ENCODE data around the gene ZNF697. TPM values are rescaled to one million over a fixed set of nuclear protein-coding genes. Genes with fewer than 3 reads are reported as not detected.

ZNF697 gene
- total and polyA plus RNA-seq, 10 of the 15 experiments (the other 5 are each of a cell fraction or from before 2014, with no cell fraction given), result 0.48 to 5.9 (median 3.0) TPM

DNA sequence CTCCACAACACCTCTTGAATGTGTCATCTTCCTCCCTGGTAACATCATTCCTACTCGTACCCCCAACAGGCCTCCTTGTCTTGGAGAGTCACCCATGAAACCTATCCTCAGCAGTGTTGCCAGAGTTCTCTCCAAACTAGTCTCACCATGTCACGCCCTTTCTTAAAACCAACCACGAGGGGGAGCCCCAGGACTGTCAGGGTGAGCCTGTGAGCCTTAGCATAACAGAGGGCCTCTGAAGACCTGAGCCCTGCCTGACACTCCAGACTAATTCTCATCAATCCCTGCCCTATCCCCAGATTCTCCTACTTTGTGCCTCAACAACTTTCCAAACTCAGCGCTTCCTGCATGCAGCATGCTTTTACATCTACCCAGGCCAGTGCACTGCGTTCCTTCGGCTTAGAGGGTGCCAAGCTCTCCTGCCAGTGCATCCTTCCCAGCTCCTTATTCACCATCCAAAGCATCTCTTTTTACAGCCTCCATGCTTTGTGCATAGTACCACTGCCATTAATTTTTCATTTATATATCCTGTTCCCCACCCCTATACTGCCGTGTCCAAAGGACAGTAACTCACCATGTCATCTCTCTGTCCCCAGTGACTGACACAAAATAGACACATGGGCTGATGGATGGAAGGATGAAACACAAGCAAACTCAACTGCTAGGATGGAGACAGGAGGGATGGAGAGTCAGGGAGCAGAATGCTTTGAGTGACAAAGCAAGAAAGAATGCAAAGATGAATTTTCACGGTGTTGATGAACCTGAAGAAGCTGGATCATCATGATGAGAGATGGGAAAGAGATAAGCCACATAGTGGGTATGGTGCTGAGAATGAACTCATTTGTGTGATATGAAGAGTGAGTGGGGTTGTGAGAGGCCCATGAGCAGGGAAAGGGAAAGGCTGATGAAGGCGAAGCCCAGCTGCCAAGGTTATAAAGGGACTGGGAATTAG is 34.0 kb downstream of the ZNF697 start (continued):
- TF ChIP-seq ZBTB40 (IDR thresholded peaks at IDR 0.05; ENCODE audit: borderline replicate concordance), result no peak
- no peak for TF ChIP-seq JUND (IDR thresholded peaks at IDR 0.05; ENCODE audit: low read depth, low read length)
- no peak for TF ChIP-seq TARDBP (IDR thresholded peaks at IDR 0.05; ENCODE audit: borderline replicate concordance)
- no peak for TF ChIP-seq BRCA1 (IDR thresholded peaks at IDR 0.05; ENCODE audit: low read depth, low read length)

DNA sequence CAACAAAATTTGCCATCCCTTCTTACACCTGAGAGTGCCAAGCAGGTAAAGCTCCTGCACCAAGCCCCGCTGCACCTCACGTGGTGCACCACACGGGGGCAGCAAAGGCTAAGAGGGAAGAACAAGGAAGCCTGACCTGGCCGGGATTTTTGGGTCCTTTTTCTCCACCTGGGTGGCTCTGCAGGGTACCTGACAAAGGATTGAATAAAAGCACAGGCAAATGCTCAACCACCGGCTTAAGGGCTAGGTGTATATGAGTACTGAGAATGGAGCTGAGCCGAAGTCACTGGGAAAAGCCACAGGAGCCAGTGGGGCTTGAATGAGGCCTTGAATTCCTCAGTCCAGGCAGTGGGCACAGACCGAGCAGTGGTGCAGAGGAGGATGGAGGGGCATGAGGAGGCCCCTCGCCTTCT is 36.4 kb downstream of the ZNF697 start:
- H3K36me3 ChIP-seq (ENCODE audit: control insufficient read depth in 2 of 2, insufficient read depth in 2 of 2, low read length in 1 of 2), result no peaks in the 10 kb centered on the region
- no peak overlapping the region for H3K9ac ChIP-seq (ENCODE audit: control insufficient read depth, insufficient read depth, low read length)
- ChIA-PET SMC1A (ENCODE audit: uncharacterized antibody, unreplicated experiment) (interaction anchor here (0.8 to 7.4 kb wide), 9 partner anchors 49 to 239 kb away, joined by 3 to 124 read pairs (median 7); no protein-coding TSS in a partner anchor), CTCF (interaction anchor here (0.6 to 14.9 kb wide), 22 partner anchors 16 to 259 kb away, joined by 3 to 446 read pairs (median 4); partner anchors contain the start of gene ZNF697), RAD21 (ENCODE audit: unreplicated experiment) (interaction anchor here (0.8 to 4.2 kb wide), 10 partner anchors 37 to 357 kb away, joined by 3 to 55 read pairs (median 4); no protein-coding TSS in a partner anchor), POLR2A (interaction anchor here (0.6 kb wide), 1 partner anchor 51 kb away, joined by 3 read pairs; no protein-coding TSS in a partner anchor)
- DNase-seq (ENCODE audit: low read depth, low spot score) (no peak), FAIRE-seq (no peak), ATAC-seq (peak; percentile 78)
- no peak overlapping the region for H3K4me3 ChIP-seq
- no peak overlapping the region for H3K4me2 ChIP-seq (ENCODE audit: control insufficient read depth, insufficient read depth)
- no peaks in the 10 kb centered on the region for H3K79me2 ChIP-seq (ENCODE audit: control insufficient read depth, insufficient read depth, low read length)
- BruUV-seq (replicated peaks), result no TSS peak
- H3K27me3 ChIP-seq (replicated peaks in 1 of 2; ENCODE audit: control insufficient read depth in 2 of 2, insufficient read depth in 2 of 2, low read length in 1 of 2), result no peaks in the 10 kb centered on the region; a peak in 1 of 4 replicates
- no peak overlapping the region for H2AFZ ChIP-seq (ENCODE audit: control insufficient read depth, low read depth, low read length)
- intact Hi-C loops (cut with micrococcal nuclease; ENCODE audit: unreplicated experiment), result loop anchor here (1.0 to 5.0 kb wide), 4 partner anchors 36 to 239 kb away; partner anchors contain the start of gene ZNF697
- peaks cover 7% of the 10 kb centered on the region; the same call in 1 of the 2 replicates for H3K4me1 ChIP-seq (ENCODE audit: control insufficient read depth, insufficient read depth, low read length)
- no peaks in the 10 kb centered on the region for H3K9me3 ChIP-seq (replicated peaks; ENCODE audit: control insufficient read depth, insufficient read depth, low read length)
- 13% methylated on average over 8 of the region's 8 CpGs for WGBS (ENCODE audit: insufficient coverage, insufficient replicate concordance, low lambda C conversion rate, missing lambda C conversion rate)
- H4K20me1 ChIP-seq (ENCODE audit: control insufficient read depth, insufficient read depth), result no peaks in the 10 kb centered on the region
- no peak overlapping the region for H3K27ac ChIP-seq (ENCODE audit: control insufficient read depth, insufficient read depth)
- in situ Hi-C loops (cut with MboI), result no loop called here
- no peak for TF ChIP-seq GATAD2B (conservative IDR thresholded peaks at IDR 0.05; ENCODE audit: low read depth)
- TF ChIP-seq CTCF (IDR thresholded peaks at IDR 0.05 in 2 of 3, conservative IDR thresholded peaks at IDR 0.05 in 1 of 3; ENCODE audit: control insufficient read depth in 2 of 3, extremely low read depth in 1 of 3, insufficient read depth in 1 of 3, low read depth in 3 of 3, low read length in 3 of 3), result peak; percentile 88 to 95 (median 94)
- no peak for TF ChIP-seq ATF3 (IDR thresholded peaks at IDR 0.05; ENCODE audit: borderline replicate concordance, extremely low read depth, low read depth, low read length)
- TF ChIP-seq USF1 (IDR thresholded peaks at IDR 0.05; ENCODE audit: borderline replicate concordance, extremely low read length, insufficient read depth, low read depth, low read length), result peak; percentile 24
- TF ChIP-seq SMC3 (IDR thresholded peaks at IDR 0.05; ENCODE audit: borderline replicate concordance, low read length), result peak; percentile 81; the same call in 1 of the 2 replicates

Data from GM12878 (cell line).